ENCODE results near the gene CD86. TPM values are rescaled to one million over a fixed set of nuclear protein-coding genes. Genes with fewer than 3 reads are reported as not detected.
"Not testable (repeated sequence)": the region's sequence is repeated elsewhere in the genome, so short reads cannot be mapped to it uniquely, and the experiment has no call there.

Gene CD86, protein sequence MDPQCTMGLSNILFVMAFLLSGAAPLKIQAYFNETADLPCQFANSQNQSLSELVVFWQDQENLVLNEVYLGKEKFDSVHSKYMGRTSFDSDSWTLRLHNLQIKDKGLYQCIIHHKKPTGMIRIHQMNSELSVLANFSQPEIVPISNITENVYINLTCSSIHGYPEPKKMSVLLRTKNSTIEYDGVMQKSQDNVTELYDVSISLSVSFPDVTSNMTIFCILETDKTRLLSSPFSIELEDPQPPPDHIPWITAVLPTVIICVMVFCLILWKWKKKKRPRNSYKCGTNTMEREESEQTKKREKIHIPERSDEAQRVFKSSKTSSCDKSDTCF
- total RNA-seq (2014; rRNA removed): not detected in 2 replicates
- polyA plus RNA-seq (2012): not detected

DNA sequence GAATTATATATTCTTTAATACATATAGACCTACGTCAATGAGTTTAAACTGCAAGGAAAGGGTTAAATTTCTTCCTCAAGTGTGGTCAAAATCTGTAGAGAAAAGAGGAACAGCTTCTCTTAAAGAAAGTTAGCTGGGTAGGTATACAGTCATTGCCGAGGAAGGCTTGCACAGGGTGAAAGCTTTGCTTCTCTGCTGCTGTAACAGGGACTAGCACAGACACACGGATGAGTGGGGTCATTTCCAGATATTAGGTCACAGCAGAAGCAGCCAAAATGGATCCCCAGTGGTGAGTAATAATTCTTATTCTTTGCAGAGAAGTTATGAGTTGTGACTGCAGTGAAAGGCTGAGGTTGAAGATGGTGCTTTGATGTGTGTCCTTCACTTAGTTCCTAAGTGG is at the start of gene CD86:
Gene CD86, plus strand, starts transcription at position 148 of the 400 bp plus-strand sequence. Its CDS starts 128 bp downstream, at position 276.
- no peak for DNase-seq (ENCODE audit: low read depth)

DNA sequence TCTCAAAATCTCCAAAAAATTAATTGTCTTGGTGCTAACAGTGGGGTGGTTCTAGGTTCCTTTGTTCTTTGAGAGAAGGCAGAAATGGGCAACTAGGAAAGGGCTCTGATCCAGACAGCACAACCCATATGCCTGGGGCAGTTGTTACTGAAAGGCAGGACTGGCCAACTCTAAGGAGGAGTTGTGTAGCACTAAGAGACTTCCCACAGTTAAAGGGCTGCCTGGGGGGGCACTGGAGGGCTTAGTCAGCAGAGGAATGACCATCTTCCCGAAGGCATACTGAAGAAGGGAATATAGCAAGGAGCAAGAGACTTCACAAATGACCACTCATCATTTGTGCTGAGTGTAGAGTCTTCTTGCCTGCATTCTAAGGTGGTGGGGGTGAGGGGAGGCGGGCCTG is 48.9 kb upstream of the CD86 start:
- no peak for DNase-seq (ENCODE audit: low read depth)

DNA sequence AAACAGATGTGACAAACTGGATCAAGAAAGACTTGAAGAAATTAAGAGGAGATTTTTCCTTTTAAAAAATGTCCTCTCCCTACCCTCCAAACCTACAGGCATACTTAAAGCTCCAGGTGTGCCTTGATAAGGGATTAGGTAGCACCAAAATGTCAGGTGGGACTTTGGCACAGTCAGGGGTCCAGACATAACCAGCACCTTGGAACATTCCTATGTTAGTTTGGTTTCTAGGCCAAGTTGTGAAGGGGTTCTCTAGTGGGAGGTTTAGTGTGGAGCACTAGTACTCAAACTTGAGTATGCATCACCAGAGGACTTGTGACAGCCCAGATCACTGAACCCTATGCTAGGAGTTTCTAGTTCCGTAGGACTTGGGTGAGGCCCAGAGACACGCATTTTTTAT is 47.0 kb upstream of the CD86 start:
- DNase-seq (ENCODE audit: low read depth): no peak

DNA sequence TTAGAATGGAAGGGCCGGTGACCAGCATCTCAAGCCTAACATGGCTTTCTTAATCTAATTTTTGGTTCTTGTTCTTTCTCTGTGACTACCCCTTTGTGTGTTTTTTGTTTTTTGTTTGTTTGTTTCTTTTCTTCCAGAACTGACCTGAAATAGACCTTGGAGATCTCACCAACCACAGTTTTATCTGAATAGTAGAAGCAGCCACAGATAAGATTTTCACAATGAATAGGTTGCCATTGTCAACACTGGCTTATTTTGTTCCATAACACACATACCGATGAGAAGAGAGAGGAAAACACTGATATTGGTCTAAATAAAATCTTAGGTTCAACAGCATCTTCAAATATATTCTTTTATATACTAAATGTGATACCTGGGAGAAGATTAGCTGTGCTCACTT is 44.7 kb upstream of the CD86 start:
- DNase-seq (ENCODE audit: low read depth): no peak

DNA sequence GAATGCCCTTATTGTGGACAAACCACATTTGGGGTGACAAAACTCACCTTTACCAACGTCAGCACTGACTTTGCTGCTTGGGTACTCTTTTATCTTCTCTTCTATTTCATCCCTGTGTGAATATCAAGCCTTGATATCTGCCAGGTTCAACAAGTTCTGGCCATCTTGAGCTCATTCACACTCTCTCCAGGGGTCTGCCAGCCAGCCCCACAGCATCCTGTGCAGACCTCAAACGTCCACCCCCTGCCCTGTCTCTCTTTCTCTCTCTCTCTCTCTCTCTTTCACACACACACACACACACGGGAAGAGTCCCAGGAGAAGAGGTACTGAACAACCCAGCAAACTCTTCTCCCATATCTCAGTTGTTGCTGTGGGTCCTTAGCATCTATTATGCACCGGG is 43.8 kb upstream of the CD86 start:
- no peak for DNase-seq (ENCODE audit: low read depth)

DNA sequence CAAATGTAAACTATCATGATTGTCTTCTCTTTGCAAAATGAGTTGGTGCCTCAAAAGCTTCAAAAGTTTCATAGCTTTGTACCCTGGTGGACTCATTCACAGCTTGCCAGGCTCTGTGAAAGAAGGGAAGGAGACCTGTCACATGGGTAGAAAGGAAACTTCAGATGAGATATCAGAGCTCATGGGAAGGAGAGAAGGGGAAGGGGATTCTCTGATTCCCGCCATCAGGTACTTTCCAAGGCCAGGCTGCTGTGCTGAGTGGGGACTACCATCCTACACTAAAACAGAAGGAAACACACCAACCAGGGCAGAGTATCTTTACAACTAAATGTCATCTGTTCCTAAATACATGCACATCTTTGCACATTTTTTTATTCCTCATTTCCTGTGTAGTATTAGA is 42.3 kb upstream of the CD86 start:
- no peak for DNase-seq (ENCODE audit: low read depth)

DNA sequence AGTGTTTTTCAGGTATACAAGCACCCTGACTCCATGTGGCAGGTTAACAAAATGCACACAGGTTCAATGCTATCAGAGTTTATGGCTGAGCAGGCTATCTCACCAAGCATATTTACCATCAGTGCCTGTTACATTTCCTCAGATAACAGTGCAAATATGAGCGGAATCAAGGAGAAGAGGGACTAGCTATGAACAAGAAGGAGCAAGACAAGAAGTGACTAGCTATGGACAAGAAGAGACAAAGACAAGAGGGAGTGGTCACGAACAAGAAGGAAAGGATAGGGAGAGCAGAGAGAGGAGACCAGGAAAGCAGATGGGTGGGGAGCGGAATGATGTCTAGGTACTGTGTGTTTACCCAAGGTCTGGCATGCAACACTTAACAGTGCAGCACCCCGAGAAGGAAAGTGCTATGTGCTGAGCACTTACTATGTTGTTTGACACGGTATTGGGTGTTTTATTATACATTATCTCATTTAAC is 41.7 kb upstream of the CD86 start:
- no peak for DNase-seq (ENCODE audit: low read depth)

DNA sequence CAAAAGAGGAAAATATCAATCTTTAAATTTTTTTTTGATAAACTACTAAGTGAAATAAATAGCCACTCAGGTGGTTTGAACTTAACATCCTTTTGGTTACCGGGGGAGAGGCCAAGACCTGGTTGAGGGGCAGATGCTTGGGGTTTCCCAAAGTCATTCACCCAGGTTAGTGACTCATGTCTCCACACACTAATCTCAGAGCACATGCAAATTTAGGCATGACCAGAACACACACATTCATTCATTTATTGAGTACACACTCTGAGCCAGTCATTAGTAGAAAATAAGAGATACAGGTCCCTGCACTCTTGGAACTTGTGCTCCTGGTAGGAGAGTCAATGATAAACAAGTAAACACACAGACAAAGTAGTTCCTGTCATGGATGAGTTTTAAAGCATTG is 40.4 kb upstream of the CD86 start:
- DNase-seq (ENCODE audit: low read depth): no peak

DNA sequence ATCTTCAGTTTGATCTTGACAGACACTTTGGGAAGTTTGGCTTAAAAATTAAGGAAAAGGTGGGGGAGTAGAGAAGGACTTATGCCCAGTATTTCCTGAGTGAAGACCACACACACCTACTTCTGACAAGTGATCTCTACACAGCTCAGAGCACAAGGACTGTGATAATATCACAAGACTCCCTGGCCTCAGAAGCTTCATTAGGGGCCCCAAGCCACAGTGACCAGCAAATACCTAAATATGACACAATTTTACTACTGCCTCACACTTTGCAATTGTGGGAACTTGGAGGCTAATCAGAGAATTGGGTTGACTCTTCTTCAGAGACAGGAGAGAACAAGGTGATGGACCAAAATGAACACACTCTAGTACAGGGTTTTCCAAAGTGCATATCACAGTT is 35.7 kb upstream of the CD86 start:
- no peak for DNase-seq (ENCODE audit: low read depth)

DNA sequence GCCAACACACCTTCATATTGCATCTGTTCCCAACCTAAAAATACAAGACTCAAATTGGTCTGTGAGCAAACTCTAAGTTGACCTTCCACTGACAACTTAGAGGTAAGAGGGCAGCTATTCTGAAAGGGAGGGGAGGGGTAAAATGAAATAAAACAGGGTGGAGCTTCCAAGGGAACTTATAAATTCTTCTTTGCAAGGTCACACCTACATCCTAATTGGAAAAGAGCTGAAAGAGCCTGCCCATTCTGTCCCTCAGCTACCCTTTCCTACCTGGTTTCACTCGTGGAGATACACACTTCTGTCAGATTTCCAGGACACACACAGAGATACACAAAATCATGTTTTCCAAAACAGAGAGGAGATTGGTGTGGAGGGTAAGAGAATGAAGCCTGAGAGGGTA is 34.1 kb upstream of the CD86 start:
- DNase-seq (ENCODE audit: low read depth): no peak

DNA sequence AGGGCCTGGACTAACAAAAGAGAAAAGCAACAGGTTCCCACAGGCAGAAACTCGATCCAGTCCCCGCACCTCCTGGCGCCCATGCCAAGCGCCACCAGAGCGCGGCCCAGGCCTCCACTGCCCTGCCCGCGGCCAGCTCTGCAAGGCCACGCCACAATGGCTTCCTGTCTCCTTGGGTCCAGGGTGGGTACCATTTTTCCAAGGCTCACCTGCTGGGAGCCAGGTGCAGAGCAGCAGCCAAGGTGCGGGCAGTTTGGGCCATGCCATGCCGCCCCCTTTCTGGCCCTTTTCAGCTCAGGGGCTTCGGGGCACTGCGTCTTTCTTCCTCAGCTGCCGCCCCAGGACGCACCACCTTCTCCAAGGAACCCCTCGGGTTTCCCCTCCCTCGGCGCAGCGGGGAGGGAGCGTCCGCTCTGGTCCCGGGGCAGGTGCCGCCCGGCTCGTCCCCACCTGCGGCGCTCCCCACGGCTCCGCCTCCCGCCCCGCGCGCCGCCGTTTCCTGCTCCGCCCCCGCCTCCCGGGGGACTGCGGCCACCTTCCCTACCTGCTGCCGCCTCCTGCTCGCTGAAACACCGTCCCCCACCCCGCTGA is 33.3 kb upstream of the CD86 start, which contains the start of gene ILDR1:
Gene ILDR1, minus strand, starts transcription at position 437 of the 591 bp plus-strand sequence. Its CDS starts 170 bp downstream, at position 267.
- DNase-seq (ENCODE audit: low read depth): no peak

DNA sequence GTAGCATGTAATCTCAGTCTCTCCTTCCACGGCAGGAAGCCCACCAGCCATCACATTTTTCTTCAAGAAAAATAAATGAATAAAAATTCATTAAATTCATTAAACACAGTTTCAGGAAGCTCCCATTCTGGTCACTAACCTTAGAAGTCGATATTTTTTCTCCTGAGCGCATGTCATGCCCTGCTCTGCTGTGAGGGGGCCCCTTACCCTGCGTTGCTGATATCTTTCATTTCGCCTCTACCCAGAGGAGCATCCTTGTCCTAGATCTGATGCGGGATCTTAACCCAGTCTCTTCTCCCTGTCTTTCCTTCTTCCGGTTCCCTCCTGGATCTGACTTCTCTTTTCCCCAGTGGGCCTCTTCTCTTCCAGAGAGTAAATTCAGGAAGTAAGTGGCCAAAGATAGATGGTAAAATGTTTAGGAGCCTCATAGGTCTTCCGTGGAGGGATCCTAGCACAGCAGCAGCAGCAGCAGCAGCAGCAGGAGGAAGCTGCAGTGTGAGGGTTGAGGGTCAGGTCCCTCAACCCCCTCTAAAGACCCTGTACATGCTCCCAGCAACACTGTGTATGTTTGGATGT is 31.7 kb upstream of the CD86 start:
- no peak for DNase-seq (ENCODE audit: low read depth)

DNA sequence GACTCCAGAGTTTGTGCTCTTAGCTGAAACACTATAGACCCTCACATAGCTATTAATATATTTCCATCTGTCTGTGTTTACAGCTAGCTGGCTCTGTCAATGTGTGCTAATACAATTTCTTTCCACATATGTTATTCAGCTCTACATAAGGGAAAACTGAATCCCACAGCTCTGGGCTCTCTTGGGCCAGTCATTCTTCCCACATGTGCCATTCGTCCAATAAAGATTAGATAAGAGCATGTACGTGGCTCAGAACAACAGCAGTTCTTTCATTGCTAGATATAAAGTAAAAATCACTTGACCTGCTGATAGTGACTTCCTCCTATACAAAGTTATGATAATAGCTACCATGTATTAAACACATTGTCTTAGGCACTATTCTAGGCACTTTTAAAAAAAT is 30.4 kb upstream of the CD86 start:
- no peak for DNase-seq (ENCODE audit: low read depth)

DNA sequence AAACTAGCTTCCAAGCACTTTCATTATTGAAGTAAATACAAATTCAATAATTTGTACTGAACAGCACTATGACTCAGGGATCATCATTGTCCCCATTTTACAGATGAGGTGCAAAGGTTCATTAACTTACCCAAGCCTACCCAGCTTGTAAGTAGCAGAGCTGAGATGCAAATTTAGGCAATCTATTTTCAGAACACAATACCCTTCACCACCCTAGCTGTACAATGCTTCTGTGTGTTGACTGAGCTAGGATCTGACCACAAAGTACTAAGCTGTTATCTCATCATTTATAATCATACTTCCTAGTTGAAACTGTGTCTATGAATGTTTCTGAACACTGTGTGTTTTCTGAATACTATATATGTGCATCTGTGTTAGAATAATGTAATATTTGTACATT is 29.9 kb upstream of the CD86 start:
- DNase-seq (ENCODE audit: low read depth): no peak

DNA sequence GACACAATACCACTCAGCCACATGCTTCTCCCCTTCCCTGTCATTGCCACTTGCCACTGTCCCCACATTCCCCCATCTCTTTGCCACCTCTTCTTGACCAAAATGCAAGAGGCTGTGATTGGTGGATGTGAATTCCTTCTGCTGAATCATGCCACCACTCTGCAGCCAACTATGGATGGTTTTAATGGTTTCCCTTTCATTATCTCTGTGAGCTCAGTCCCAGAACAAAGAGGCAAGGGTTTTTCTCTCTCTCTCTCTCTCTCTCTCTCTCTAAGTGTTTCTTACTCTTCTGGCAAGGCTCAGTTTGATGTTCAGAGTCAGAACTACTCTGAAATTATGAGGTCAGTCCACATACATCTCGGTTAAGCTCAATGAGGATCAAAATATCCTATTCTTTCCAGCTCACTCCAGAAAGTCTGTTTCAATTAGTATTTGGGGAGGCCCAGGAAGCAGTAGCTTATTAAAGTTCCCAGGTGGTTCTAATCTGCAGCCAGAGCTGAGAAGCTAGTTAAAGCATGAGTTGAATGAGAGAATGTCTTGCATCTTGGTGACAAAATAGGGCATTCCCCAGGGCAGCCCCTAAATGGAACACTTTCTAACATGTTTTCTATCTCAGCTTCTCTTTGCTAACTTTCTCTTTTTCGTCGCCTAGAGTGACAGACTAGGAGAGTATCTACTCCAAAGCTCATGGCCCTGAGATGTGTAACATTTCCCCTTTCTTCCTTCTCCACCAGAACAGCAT is 24.6 kb upstream of the CD86 start:
- peak; percentile 11 for DNase-seq (ENCODE audit: low read depth)

DNA sequence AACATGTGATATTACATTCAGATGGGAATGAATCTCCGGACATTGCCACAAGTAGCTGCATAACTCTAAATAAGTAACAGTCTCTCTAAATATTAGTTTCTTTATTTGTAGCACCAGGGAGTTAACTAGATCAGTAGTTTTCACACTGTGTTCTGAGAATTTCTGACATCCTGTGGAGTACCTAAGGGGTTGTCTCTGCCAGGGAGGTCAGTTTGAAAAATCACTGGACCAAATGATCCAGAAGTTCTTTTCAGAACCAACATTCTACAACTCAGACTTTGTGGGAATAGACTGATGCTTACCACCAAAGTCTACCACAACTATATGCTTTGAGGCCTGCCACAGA is 24.1 kb upstream of the CD86 start:
- DNase-seq (ENCODE audit: low read depth): no peak

DNA sequence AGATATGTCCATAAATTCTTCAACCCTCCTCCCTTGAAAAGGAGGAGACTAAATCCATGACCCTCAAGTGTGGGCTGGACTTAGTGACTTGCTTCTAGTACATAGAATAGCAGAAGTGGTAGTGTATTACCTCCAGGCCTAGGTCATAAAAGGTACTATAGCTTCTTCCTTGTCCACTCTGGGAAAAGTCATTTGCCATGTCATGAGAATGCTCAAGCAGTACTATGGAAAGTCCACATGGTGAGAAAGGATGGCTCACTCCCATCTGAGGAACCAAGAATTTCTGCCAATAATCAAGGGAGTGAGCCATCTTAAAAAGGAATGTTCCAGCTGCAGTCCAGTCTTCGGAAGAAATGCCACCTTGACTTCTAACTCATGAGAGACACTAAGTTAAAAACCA is 22.6 kb upstream of the CD86 start:
- no peak for DNase-seq (ENCODE audit: low read depth)

DNA sequence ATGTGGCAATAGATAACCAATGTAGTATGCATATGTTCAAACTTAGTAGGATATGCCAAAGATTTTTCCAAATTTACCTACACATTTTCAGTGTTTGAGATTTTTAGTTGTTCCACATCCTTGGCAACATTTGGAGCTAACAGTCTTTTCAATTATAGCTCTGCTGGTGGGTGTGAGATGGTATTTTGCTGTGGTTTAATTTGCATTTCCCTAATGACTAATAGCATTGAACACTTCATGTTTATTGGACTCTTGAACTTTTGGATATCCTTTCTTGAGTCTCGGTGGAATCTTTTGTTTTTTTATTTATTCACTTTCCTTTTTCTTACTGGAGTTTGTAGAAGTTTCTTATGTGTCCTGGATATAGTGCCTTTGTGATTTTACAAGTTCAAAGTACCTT is 22.1 kb upstream of the CD86 start:
- no peak for DNase-seq (ENCODE audit: low read depth)

DNA sequence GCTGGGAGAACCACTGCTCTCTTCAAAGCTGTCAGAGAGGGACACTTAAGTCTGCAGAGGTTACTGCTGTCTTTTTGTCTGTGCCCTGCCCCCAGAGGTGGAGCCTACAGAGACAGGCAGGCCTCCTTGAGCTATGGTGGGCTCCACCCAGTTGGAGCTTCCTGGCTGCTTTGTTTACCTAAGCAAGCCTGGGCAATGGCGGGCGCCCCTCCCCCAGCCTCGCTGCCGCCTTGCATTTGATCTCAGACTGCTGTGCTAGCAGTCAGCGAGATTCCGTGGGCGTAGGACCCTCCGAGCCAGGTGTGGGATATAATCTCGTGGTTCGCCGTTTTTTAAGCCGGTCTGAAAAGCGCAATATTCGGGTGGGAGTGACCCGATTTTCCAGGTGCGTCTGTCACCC is 7.9 kb upstream of the CD86 start:
- DNase-seq (ENCODE audit: low read depth): not testable (repeated sequence)

DNA sequence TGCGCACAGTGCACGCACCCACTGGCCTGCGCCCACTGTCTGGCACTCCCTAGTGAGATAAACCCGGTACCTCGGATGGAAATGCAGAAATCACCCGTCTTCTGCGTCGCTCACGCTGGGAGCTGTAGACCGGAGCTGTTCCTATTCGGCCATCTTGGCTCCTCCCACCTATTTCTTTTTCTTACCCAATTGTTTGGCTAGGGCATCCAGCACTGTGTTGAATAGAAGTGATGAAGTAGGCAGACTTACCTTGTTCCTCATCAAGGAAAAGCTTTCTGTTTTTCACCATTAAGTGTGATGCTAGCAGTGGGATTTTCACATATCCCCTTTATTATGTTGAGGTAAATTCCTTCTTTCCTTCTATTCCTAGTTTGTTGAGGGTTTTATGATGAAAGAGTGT is 7.4 kb upstream of the CD86 start:
- not testable (repeated sequence) for DNase-seq (ENCODE audit: low read depth)

DNA sequence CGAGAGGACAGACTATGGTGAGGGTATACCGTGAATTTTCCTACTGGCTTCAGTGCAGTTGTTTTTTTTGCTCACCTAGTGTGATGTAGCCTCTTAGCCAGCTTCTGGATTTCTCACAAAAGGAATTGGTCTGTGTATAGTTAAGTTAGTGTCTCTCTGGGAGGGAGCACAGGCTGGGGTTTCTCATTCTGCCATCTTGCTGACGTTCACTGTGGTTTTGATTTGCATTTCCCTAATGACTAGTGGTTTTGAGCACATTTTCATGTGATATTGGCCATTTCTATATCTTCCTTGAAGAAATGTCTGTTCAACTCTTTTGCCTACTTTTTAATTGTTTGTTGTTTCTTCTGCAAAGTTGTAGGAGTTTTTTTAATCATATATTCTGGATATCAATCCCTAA is 2.2 kb upstream of the CD86 start:
- DNase-seq (ENCODE audit: low read depth): no peak

DNA sequence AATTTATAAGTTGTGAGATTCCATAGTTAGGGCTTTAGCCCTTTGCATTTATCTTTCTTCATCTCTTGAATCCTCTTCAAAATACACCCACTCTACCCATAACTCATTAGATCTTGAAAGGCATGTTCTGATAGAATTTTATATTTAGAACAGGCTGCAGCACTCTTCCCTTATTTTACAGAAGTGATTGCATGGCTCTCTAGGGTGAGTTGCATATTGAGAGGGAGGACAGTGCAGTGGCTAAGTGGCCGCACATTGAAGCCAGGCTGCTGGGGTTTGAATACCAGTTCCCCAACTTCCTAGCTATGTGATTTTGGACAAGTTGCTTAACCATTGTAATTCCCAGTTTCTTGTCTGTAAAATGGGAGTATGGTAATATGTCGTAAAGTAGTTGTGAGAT is 2.5 kb downstream of the CD86 start:
- no peak for DNase-seq (ENCODE audit: low read depth)

All from LHCN-M2 (cell line).